Epidermal melanocyte (primary cell): ENCODE measurements around the gene GTF3C1.

Source experiments
- DNase-seq: peaks from one replicate; pipeline ENCODE4 v3.0.0; 2011; ENCODE audit warnings: low spot score; ENCODE audit not compliant: insufficient read length

The GTF3C1 gene

GRCh38 chr16:27522173-27522707 lies 27.5 kb downstream of the GTF3C1 start:
- DNase-seq, result no peak

DNA sequence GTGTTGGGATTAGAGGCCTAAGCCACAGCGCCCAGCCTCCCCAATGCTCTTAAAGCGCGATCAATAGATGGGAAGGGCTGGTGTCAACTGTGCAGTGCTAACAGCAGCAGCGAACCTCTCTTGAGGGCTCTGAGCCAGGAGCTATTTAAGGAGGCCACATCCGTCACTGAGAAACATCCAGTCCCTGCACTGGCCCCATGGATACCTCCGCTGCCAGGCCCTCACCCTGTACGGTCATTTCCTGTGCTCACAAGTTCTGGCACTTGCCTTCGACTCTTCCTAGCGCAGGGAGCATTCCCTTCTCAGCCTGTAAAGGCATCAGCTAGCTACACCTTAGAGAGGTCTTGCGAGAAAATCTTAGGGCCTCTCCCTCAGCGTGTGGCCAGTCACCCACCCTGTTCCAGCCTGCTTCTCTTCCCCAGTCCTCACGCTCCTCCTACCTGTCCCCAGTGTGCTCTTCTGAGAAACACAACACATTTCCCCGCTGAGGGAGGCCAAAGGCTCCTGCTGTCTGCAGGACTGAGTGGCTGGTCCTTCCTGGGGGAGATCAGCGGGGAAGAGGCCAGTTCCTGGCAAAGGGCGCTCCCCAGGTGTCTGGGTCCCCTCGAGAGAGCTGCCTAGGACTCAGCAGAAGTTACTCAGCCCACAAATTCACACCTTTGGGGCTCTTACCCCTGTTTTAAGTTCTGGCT lies 28.6 kb downstream of the GTF3C1 start:
- no peak for DNase-seq

DNA sequence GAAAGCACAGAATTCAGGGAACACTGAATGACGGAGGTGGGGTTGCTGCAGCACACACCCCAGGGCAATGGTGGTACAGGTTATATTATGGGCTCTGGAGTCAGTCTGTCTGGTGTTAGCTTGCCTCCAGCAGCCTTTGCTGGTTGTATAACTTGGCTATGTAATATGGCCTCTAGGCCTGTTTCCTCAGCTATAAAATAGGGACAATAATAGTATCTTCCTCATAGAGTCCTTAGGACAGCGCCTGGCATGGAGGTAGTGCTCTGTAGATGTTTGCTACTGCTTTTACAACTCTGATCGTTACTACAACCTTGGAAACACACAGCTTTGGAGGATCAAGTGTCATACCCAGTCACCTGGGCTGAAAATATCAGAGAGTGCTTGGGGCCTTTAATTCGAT lies 31.5 kb downstream of the GTF3C1 start:
- DNase-seq, result no peak

DNA sequence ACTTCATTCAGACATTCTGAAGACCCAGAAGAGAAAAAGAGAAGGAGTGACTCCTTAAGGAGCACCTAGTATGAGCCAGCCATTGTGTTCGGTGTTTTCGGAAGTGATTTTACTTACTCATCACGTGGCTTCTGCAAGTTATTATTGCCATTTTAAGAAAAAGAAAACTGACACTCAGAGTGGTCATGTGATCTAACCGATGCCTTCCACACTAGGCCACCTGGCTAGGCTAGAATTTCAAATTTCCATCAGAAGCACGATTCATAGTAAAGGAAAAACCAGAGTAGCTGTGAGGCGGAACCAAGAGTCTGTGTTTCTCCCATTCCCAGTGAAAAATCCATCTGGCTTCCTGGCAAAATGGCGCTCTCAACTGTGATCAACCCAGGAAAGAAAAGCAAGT lies 32.0 kb downstream of the GTF3C1 start:
- no peak for DNase-seq

DNA sequence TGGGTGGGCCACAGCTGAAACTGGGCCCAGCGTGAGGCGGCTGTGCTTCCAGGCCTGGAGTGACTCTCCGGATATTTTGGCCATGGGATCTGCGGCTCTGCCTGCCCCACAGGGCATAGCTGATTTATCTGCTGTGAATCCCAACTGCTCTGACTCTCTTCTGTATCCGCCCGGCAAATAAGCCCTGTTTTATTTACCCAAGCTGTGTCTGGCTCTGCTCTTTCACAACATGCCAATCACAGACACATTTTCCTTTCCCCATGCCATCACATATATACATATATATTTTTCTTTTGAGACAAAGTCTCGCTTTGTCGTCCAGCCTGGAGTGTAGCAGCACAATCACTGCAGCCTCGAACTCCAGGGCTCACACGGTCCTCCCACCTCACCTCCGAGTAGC lies 33.3 kb downstream of the GTF3C1 start:
- no peak for DNase-seq

DNA sequence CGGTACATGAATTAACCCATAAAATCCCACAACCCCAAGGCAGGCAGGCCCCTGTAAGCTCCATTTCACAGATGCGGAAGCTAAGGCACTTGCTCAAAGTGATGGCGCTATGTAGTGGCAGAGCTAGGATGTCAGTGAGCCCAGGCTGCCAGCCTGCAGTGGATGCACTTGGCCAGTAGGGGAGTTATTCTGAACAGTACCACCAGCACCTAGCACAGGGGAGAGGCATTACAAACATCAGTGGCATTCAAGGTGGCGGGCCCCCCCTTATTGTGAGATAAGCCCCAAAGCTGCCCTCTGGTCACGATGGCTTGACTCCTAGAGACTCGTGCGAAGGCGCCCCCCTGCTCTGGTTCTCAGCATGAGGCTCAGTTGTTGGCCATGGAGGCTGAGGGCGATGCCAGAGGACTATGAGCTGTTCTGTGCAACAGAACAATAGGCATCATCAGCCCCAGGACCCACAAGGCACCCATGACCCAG lies 33.8 kb downstream of the GTF3C1 start:
- no peak for DNase-seq

DNA sequence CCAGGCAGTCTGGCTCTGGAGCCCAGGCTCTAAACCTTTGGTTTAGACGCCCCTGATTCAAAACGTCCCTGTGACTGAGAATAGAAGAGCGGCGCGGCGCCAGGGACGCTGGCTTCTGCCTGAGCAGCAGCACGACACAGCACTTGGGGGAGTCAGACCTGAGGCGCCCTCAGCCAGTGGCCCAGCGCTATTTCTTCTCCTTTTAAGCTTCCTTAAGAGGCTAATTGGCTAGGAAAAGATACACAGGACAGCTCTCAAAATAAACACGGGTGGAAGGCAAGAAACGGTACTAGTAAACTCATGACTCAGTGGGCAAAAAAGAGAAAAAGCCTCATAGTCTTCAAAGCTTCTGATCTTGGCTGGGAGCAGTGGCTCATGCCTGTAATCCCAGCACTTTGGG lies 34.9 kb downstream of the GTF3C1 start:
- DNase-seq, result no peak

GRCh38 chr16:27511657-27512448 lies 37.9 kb downstream of the GTF3C1 start:
- DNase-seq, result no peak

DNA sequence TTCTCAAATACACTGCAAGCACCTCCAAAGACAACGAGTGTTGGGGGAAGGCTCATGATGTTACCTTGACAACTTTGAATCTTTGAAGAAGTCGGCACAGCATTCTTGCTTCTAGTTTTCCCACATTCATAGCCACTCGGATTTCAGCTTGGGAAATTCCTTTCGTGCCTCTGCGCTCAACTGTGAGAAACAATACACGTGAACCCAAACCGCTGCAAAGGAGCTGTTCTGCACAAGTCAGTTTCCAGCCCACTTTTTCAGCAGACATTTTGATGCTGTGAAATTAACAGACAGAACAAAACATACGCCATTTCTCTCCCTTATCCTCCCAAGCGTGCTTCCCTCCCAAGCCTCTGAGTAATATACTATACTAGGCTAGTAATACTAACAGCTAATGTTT lies 41.2 kb downstream of the GTF3C1 start:
- DNase-seq, result no peak

DNA sequence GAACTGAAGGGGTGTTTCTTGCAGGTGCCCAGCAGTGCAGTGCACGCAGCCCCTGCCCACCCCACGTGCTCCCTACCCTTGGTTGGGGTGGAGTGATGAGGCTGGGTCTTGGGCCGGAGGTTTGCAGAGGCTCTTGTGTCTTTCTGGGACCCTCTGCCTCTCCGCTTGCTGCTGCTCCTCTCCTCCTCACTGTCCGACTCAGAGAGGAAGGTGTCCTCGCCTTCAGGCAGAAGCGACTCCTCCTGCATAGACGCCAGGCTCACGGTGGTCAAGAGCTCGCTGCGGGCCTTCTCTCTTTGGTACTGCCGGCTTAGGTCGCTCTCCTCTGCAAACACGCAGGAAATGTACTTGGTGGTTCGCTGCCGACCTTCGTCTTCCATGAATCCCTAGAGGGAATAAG lies 42.9 kb downstream of the GTF3C1 start:
- no peak for DNase-seq

DNA sequence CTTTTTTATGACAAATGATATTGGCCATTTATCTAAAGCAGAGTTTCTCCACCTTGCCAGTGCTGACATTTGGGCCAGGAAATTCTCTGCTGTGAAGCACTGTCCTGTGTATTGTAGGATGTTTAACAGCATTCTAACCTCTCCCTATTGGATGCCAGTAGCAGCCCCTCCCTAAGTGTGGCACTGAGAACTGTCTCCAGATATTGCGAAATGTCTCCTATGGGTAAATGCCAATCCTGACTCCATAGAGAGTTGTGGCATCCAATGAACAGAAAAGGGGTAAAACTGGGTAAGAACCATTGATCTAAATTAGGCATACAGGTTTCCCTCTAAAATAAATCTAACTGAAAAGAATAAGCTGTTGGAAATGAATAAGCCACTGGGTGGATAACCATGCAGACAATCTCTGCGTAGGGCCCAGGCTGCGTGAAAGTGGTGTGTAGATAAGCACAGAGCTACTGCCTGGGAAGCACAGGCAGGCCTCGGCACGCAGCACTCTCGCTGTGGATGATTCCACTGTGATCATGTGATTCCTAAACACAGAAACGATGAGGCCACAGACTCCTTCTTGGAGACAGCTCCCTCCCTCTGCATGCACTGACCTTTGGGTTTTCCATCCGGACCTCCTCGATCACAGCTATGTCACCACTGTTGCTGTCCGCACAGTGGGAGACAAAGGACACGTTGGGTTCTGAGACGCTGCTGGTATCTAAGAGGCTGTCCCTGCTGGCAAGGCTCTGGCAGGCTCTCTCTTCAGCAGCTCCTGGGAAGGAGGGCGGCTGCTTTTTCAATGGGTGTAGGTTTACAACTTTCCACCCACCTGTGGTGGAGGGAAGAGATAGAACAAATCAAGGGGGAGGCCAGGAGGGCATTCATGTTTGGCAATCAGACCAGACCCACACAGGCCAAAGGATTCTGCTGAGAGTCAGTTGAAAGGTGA lies 44.1 kb downstream of the GTF3C1 start:
- no peak for DNase-seq

DNA sequence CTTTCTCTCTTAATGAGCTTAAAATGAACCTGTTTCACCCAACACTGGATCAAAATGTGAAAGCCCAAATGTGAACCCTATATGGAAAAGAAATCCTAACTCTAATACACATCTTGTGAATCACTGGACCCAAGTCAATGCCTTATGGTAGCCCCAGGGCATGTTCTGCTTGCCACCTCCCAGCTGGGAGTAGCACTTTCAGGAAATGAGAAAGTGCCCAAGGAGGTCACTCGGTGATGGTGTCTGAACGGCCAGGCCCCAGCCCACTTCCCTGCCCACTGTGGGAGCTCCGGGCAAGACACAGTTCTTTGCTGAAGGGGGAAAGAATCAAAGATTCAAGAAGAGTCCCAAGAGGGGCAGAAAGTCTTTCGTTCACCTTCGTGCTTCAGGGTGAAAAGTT lies 46.1 kb downstream of the GTF3C1 start:
- no peak for DNase-seq

GRCh38 chr16:27500801-27501200 lies 48.9 kb downstream of the GTF3C1 start:
- no peak for DNase-seq

DNA sequence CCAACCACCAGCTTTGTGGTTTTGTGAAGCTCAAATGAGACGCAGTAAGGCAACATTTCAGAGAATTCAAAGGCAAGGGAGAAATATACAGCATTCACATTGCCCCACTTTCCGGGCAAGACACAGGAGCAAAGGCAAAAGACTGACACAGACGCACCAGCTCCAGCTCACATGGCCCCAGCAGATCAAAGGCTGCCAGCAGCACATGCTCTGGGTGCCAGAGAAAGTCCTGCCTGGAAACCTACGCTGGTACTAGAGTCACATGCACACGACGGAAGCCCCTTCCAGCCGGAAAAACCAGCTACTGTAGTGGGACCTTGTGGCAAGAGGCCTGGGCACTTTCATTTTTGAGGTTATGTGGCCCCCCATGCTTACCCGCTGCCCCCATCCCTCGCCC lies 50.1 kb downstream of the GTF3C1 start:
- DNase-seq, result no peak

GRCh38 chr16:27498916-27499658 lies 50.6 kb downstream of the GTF3C1 start:
- no peak for DNase-seq

DNA sequence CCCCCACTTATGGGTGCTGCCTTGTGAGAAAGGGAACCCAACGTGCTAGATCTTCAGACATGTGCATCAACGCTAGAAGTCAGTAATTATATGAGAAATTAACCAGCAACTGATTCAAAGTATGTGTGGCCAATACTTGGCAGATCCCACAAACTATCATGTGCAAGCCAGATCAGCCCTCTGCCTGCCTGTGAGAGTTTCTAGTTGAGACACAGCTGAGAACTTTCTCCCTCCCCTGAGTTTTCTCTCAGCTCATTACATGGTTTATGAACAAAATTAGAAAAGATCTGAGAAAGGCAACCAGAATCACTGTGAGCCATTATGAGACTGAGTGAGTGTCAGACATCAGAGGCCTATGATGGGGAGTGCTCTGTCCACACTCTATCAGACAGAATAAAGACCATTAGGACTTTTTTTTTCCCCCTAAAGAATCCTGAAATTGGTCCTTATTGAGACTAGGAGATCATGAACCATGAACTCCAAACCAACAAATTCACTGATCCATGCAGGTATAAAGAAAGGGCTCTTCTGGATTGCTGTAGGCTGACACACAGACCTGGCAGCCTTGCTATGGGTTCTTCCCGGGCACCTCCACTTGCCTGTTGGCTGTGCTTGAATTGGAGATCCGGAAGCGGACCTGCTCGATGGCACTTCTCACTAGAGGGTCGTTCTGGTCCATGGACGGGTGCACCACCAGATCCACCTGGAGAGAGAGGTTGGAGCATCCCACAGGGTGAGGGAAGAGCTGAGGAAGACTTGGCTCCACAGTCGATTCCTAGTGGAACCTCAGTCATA lies 51.5 kb downstream of the GTF3C1 start:
- no peak for DNase-seq

DNA sequence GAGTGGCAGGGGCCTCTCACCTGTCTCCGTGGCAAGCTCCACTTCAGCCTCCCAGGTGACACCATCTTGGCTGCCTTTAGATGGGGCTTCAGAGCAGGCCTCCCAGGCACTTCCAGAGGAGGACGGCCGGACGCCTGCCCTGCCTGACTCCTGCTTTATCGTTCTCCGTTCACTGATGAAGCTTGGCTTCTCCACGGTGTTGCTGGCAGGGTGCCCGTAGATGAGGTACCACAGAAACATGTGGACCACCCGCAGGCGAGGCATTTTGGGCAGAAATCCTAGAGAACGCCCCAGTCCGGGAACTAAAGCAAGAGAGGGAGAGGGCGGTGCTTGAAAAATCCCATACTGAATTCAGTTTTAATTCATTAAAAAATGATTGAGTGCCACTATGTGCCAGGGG lies 54.5 kb downstream of the GTF3C1 start:
- no peak for DNase-seq

GRCh38 chr16:27492588-27492979 lies 57.1 kb downstream of the GTF3C1 start:
- no peak for DNase-seq

DNA sequence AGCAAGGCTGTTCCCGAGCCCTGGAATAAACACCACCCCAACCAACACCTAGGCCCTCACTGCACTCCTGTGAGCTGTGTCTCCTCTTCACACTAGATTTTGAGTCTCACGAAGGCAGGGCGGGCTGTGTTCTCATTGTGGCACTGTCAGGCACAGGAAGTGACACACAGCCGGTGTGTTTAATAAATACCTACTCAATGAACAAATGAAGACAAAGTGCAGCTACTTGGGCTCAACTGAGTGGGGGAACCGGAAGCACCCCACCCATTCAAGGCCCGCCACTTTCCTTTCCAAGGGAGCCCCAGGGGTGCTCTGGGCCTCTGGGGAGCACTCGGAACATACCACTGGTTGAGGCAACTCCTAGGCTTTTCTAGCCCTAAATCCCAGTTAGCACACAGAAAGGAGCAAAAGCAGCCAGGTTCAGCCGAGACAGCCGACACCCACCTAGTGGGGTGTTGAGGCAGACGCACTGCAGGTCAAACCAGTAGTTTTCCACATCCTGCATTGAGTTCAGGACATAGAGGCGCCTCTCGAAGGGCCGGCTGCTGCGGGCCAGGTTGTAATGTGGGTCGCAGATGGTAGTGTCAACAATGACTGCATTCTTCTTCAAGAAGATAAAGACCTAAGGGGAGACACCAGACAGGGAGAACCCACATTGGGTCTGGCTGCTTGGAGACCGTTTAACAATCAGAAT lies 57.7 kb downstream of the GTF3C1 start:
- no peak for DNase-seq
